ENCODE measurements around the gene MARK1.

Gene MARK1

GRCh38 chr1:220521778-220522177 lies 6.2 kb upstream of the MARK1 start:
- H2AFZ ChIP-seq (ENCODE audit: low read length), result no peak overlapping the region
- no peaks in the 10 kb centered on the region for H3K79me2 ChIP-seq (ENCODE audit: low read length)
- H3K9me2 ChIP-seq (replicated peaks; ENCODE audit: insufficient read depth, low read length), result no peaks in the 10 kb centered on the region
- DNase-seq, result no peak
- TF ChIP-seq CTCF (IDR thresholded peaks at IDR 0.05; ENCODE audit: low read length) (no peak), EZH2phosphoT487 (IDR thresholded peaks at IDR 0.05; ENCODE audit: low read length) (no peak), EZH2 (optimal IDR thresholded peaks at IDR 0.05; ENCODE audit: low read depth, low read length) (no peak)
- H3K4me1 ChIP-seq (ENCODE audit: low read length), result no peaks in the 10 kb centered on the region
- no peak overlapping the region for H3K27ac ChIP-seq (ENCODE audit: low read length)
- no peaks in the 10 kb centered on the region for H3F3A ChIP-seq (ENCODE audit: insufficient read depth, low read length)
- H3K27me3 ChIP-seq (replicated peaks; ENCODE audit: insufficient read depth, low read length), result 0 out of 2 replicates have a peak, but pooled peaks cover under 1% of the 10 kb centered on the region
- H4K20me1 ChIP-seq (ENCODE audit: insufficient read depth, low read length), result no peaks in the 10 kb centered on the region
- no peak overlapping the region for H3K4me3 ChIP-seq (ENCODE audit: low read length)
- no peaks in the 10 kb centered on the region for H3K36me3 ChIP-seq (replicated peaks; ENCODE audit: insufficient read depth, low read length)
- H3K9me3 ChIP-seq (replicated peaks; ENCODE audit: insufficient read depth, low read length), result no peaks in the 10 kb centered on the region
- no peak overlapping the region for H3K4me2 ChIP-seq (ENCODE audit: low read depth, low read length)
- H3K9ac ChIP-seq (ENCODE audit: low read length), result no peak overlapping the region

GRCh38 chr1:220526294-220526693 lies 1.6 kb upstream of the MARK1 start:
- H3K27ac ChIP-seq (ENCODE audit: low read length), result no peak overlapping the region
- no peak overlapping the region for H3K4me2 ChIP-seq (ENCODE audit: low read depth, low read length)
- H3K36me3 ChIP-seq (replicated peaks; ENCODE audit: insufficient read depth, low read length), result no peaks in the 10 kb centered on the region
- H3K9ac ChIP-seq (ENCODE audit: low read length), result no peak overlapping the region
- no peaks in the 10 kb centered on the region for H4K20me1 ChIP-seq (ENCODE audit: insufficient read depth, low read length)
- no peak for DNase-seq
- H3K9me3 ChIP-seq (replicated peaks; ENCODE audit: insufficient read depth, low read length), result no peaks in the 10 kb centered on the region
- H2AFZ ChIP-seq (ENCODE audit: low read length), result no peak overlapping the region
- no peak overlapping the region for H3K4me3 ChIP-seq (ENCODE audit: low read length)
- TF ChIP-seq EZH2 (optimal IDR thresholded peaks at IDR 0.05; ENCODE audit: low read depth, low read length), result no peak
- no peak for TF ChIP-seq CTCF (IDR thresholded peaks at IDR 0.05; ENCODE audit: low read length)
- no peak for TF ChIP-seq EZH2phosphoT487 (IDR thresholded peaks at IDR 0.05; ENCODE audit: low read length)
- no peaks in the 10 kb centered on the region for H3F3A ChIP-seq (ENCODE audit: insufficient read depth, low read length)
- H3K79me2 ChIP-seq (ENCODE audit: low read length), result no peaks in the 10 kb centered on the region
- H3K4me1 ChIP-seq (ENCODE audit: low read length), result peaks cover 5% of the 10 kb centered on the region; the same call in 1 of the 2 replicates
- H3K27me3 ChIP-seq (replicated peaks; ENCODE audit: insufficient read depth, low read length), result 0 out of 2 replicates have a peak, but pooled peaks cover 3% of the 10 kb centered on the region
- H3K9me2 ChIP-seq (replicated peaks; ENCODE audit: insufficient read depth, low read length), result no peaks in the 10 kb centered on the region

DNA sequence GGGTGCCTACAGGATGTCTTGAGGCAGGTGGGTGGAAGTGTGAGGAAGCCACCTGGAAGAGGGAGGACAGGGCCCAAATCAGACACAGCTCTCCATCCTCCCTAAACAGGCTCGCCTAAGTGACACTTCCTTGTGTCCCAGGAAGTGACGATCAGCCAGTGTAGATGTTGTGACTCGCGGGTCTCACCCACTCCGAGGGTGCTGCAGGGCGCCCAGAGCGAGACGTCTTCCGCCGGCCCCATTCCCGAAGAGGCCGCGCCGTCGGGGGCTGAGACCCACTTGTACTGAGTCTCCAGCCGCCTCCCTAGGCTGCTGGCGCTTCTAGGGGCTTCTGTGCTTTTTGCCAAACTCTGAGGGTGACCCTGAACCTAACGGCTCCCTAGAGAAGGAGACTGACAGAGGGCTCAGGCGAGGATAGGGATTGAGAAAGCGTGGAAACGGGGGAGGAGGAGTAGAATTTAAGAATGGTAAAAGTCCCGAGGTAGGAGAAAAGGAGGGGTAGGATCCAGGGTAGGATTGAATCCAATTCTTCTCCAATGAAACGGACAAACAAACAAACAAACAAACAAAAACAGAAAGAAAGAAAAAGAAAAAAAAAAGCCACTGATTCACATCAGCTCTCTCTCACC lies 543 bp upstream of the MARK1 start:
- H3K4me2 ChIP-seq (ENCODE audit: low read depth, low read length), result peak overlapping the region; percentile 62
- peaks cover 5% of the 10 kb centered on the region; the same call in 1 of the 2 replicates for H3K4me1 ChIP-seq (ENCODE audit: low read length)
- H3K4me3 ChIP-seq (ENCODE audit: low read length), result peak overlapping the region; percentile 53
- no peaks in the 10 kb centered on the region for H3K36me3 ChIP-seq (replicated peaks; ENCODE audit: insufficient read depth, low read length)
- no peak for TF ChIP-seq CTCF (IDR thresholded peaks at IDR 0.05; ENCODE audit: low read length)
- TF ChIP-seq EZH2 (optimal IDR thresholded peaks at IDR 0.05; ENCODE audit: low read depth, low read length), result no peak
- no peak for TF ChIP-seq EZH2phosphoT487 (IDR thresholded peaks at IDR 0.05; ENCODE audit: low read length)
- H2AFZ ChIP-seq (ENCODE audit: low read length), result peak overlapping the region; percentile 87
- no peaks in the 10 kb centered on the region for H3K9me3 ChIP-seq (replicated peaks; ENCODE audit: insufficient read depth, low read length)
- no peak for DNase-seq
- no peaks in the 10 kb centered on the region for H3F3A ChIP-seq (ENCODE audit: insufficient read depth, low read length)
- no peak overlapping the region for H3K27ac ChIP-seq (ENCODE audit: low read length)
- 0 out of 2 replicates have a peak, but pooled peaks cover 3% of the 10 kb centered on the region for H3K27me3 ChIP-seq (replicated peaks; ENCODE audit: insufficient read depth, low read length)
- no peaks in the 10 kb centered on the region for H4K20me1 ChIP-seq (ENCODE audit: insufficient read depth, low read length)
- peak overlapping the region; percentile 41; the same call in 1 of the 2 replicates for H3K9ac ChIP-seq (ENCODE audit: low read length)
- no peaks in the 10 kb centered on the region for H3K79me2 ChIP-seq (ENCODE audit: low read length)
- H3K9me2 ChIP-seq (replicated peaks; ENCODE audit: insufficient read depth, low read length), result no peaks in the 10 kb centered on the region
